K562 (cell line): ENCODE measurements around the gene DDC. TPM values are rescaled to one million over a fixed set of nuclear protein-coding genes. Genes with fewer than 3 reads are reported as not detected.
A peak's percentile ranks its signal among the peaks of the same experiment; 100 is the strongest.

ENCODE experiments used
- CBFA2T2 ChIP-seq: fragments of 450-650 bp; conservative IDR thresholded peaks from 2 replicates; pipeline ENCODE4 v1.6.1; 2017; ENCODE audit warnings: mild to moderate bottlenecking
- CREM ChIP-seq: IDR thresholded peaks from 2 replicates; pipeline ENCODE4 v1.6.1; 2014; ENCODE audit warnings: antibody characterized with exemption, low read depth
- ELF4 ChIP-seq: fragments of 450-650 bp; formaldehyde crosslinking; IDR thresholded peaks from 2 replicates; pipeline ENCODE4 v1.4.0; 2022; ENCODE audit warnings: missing genetic modification characterization
- EP400 ChIP-seq: fragments of 450-650 bp; IDR thresholded peaks from 2 replicates; pipeline ENCODE4 v1.6.1; 2017; ENCODE audit warnings: antibody characterized with exemption, mild to moderate bottlenecking, moderate library complexity
- FOS ChIP-seq: IDR thresholded peaks from 3 replicates; pipeline ENCODE4 v1.6.1; 2011; ENCODE audit not compliant: insufficient read length; ENCODE audit errors: extremely low read depth
- FOXP1 ChIP-seq: sonication (generic); formaldehyde crosslinking; IDR thresholded peaks from 2 replicates; pipeline ENCODE4 v1.8.0; 2022; ENCODE audit warnings: mild to moderate bottlenecking, missing genetic modification reagents
- JUN ChIP-seq, 2 experiments: sonication (generic) in 1 of 2; formaldehyde crosslinking in 1 of 2; IDR thresholded peaks; 2 replicates each; pipeline versions ENCODE4 v1.6.1 to v1.8.0; 2012 to 2022; ENCODE audit warnings: borderline replicate concordance in 2 of 2, mild to moderate bottlenecking in 2 of 2, improper control_type of control experiment in 1 of 2, low read depth in 1 of 2, low read length in 1 of 2, missing genetic modification reagents in 1 of 2
- JUND ChIP-seq, 2 experiments: IDR thresholded peaks; 2 replicates in 1 of 2; 3 replicates in 1 of 2; pipeline ENCODE4 v1.6.1; 2011; ENCODE audit warnings: borderline replicate concordance in 2 of 2, low read depth in 2 of 2, low read length in 2 of 2, improper control_type of control experiment in 1 of 2, missing biosample characterization in 1 of 2, missing genetic modification characterization in 1 of 2, missing genetic modification reagents in 1 of 2
- L3MBTL2 ChIP-seq: fragments of 450-650 bp; IDR thresholded peaks from 2 replicates; pipeline ENCODE4 v1.6.1; 2016; ENCODE audit warnings: mild to moderate bottlenecking, moderate library complexity
- MAFF ChIP-seq: IDR thresholded peaks from 2 replicates; pipeline ENCODE4 v1.6.1; 2012; ENCODE audit warnings: low read length, improper control_type of control experiment
- MCM3 ChIP-seq: fragments of 450-650 bp; IDR thresholded peaks from 2 replicates; pipeline ENCODE4 v1.6.1; 2016
- MCM5 ChIP-seq: fragments of 450-650 bp; IDR thresholded peaks from 2 replicates; pipeline ENCODE4 v1.6.1; 2016; ENCODE audit warnings: low read depth
- NCOA1 ChIP-seq: fragments of 450-650 bp; IDR thresholded peaks from 2 replicates; pipeline ENCODE4 v1.6.1; 2016; ENCODE audit warnings: low read depth
- NFIX ChIP-seq: fragments of 250-450 bp; sonication (Bioruptor Pico); IDR thresholded peaks from 2 replicates; pipeline ENCODE4 v1.4.0; 2020; ENCODE audit warnings: low read depth, mild to moderate bottlenecking, moderate library complexity
- NFXL1 ChIP-seq: fragments of 450-650 bp; formaldehyde crosslinking; IDR thresholded peaks from 2 replicates; pipeline ENCODE4 v1.4.0; 2021; ENCODE audit warnings: mild to moderate bottlenecking
- POLR2B ChIP-seq: fragments of 450-650 bp; IDR thresholded peaks from 2 replicates; pipeline ENCODE4 v1.6.1; 2018; ENCODE audit warnings: low read depth; ENCODE audit not compliant: partially characterized antibody
- PTTG1 ChIP-seq: fragments of 450-650 bp; IDR thresholded peaks from 2 replicates; pipeline ENCODE4 v1.6.1; 2016; ENCODE audit warnings: low read depth, mild to moderate bottlenecking, missing genetic modification characterization, missing compliant biosample characterization
- TRIM28 ChIP-seq: fragments of 450-650 bp; IDR thresholded peaks from 2 replicates; pipeline ENCODE4 v1.6.1; 2017
- ZKSCAN3 ChIP-seq: fragments of 250-450 bp; sonication (Bioruptor Pico); IDR thresholded peaks from 2 replicates; pipeline ENCODE4 v1.4.0; 2020
- ZNF384 ChIP-seq: IDR thresholded peaks from 2 replicates; pipeline ENCODE4 v1.6.1; 2012; ENCODE audit warnings: low read depth, low read length, improper control_type of control experiment
- ZNF445 ChIP-seq: fragments of 250-450 bp; sonication (Bioruptor Pico); IDR thresholded peaks from 2 replicates; pipeline ENCODE4 v1.4.0; 2020; ENCODE audit warnings: low read depth, mild to moderate bottlenecking, moderate library complexity
- polyA plus RNA-seq, 8 experiments: library from polyadenylated mRNA; depleted of rRNA in 4 of 8; stranded (reverse) in 5 of 8; unstranded in 3 of 8; fragments of >200 nt; fragmentation: Nextera tagmentation in 2 of 8; fragmentation: Illumina TruSeq in 1 of 8; extraction: Ambion mirVana in 2 of 8; extraction: Trizol in 1 of 8; gene quantifications; 2 replicates each; pipeline versions ENCODE4 v1.2.1 to v1.2.3, GENCODE V29; 2011 to 2014; ENCODE audit warnings: inconsistent platforms in 1 of 8, missing spikeins in 1 of 8
- total RNA-seq, 7 experiments: library from RNA; depleted of rRNA in 6 of 7; stranded (reverse); fragments of >200 nt in 6 of 7; fragmentation: Illumina TruSeq in 2 of 7; extraction: Trizol in 2 of 7; gene quantifications; 2 replicates each; pipeline versions ENCODE4 v1.2.1 to v1.2.3, GENCODE V29; 2011 to 2021; ENCODE audit warnings: low replicate concordance in 1 of 7
- TF ChIP-seq, protein P1 (sequence below): sonication (generic); formaldehyde crosslinking; IDR thresholded peaks from 2 replicates; pipeline ENCODE4 v1.8.1; 2023; ENCODE audit warnings: mild to moderate bottlenecking, missing genetic modification reagents
- TF ChIP-seq, protein P2 (sequence below): fragments of 450-650 bp; formaldehyde crosslinking; IDR thresholded peaks from 2 replicates; pipeline ENCODE4 v1.4.0; 2020; ENCODE audit warnings: mild to moderate bottlenecking
- TF ChIP-seq, protein P3 (sequence below): sonication (generic); formaldehyde crosslinking; IDR thresholded peaks from 2 replicates; pipeline ENCODE4 v1.8.0; 2022; ENCODE audit warnings: mild to moderate bottlenecking, missing genetic modification reagents

Gene DDC
- total and polyA plus RNA-seq, 9 of the 15 experiments (the other 6 are each of a cell fraction or from before 2014, with no cell fraction given), result not detected

DNA sequence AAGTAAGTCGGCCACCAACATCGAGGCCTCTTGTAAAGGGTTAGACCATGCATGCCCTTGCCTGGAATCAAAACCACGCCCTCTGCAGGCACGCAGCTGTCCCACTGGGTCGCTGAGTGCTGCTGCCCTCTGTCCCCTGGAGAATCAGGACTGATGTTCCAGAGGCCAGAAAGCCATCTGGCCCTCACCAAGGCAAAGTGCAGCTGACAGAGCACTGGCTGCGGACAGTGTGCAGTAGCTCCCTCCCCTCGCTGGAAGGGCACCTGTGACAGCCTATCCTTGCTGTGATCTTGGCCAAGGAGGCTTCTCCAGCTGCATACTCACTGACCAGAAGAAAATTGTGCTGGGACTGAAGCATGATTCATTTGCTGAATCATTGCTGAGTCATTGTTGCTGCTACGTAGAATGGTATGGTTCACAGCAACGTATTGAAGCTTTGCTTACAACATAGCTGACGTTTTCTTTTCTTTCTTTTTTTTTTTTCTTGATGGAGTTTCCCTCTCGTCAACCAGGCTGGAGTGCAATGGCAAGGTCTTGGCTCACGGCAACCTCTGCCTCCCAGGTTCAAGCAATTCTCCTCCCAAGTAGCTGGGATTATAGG is 30.4 kb downstream of the DDC start (continued):
- TF ChIP-seq JUND (IDR thresholded peaks at IDR 0.05; ENCODE audit: borderline replicate concordance, low read depth, low read length), result peak; percentile 98
- peak; percentile 99 for TF ChIP-seq JUND (tag; IDR thresholded peaks at IDR 0.05; ENCODE audit: borderline replicate concordance, low read depth, low read length)
- TF ChIP-seq CBFA2T2, result peak; percentile 91
- TF ChIP-seq CREM, result peak; percentile 98
- no peak for TF ChIP-seq NFIX (CRISPR knock-in tag)
- TF ChIP-seq NFXL1 (CRISPR knock-in tag), result no peak
- TF ChIP-seq, protein P1, sequence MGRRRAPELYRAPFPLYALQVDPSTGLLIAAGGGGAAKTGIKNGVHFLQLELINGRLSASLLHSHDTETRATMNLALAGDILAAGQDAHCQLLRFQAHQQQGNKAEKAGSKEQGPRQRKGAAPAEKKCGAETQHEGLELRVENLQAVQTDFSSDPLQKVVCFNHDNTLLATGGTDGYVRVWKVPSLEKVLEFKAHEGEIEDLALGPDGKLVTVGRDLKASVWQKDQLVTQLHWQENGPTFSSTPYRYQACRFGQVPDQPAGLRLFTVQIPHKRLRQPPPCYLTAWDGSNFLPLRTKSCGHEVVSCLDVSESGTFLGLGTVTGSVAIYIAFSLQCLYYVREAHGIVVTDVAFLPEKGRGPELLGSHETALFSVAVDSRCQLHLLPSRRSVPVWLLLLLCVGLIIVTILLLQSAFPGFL (CRISPR knock-in tag), result no peak
- no peak for TF ChIP-seq POLR2B
- no peak for TF ChIP-seq ZKSCAN3
- peak; percentile 64; the same call in 1 of the 2 replicates for TF ChIP-seq TRIM28
- TF ChIP-seq MCM5, result no peak
- peak; percentile 80 for TF ChIP-seq EP400
- TF ChIP-seq ZNF384, result peak; percentile 97
- peak; percentile 99 for TF ChIP-seq JUN (IDR thresholded peaks at IDR 0.05; ENCODE audit: borderline replicate concordance, low read depth, low read length)
- peak; percentile 59; the same call in 1 of the 2 replicates for TF ChIP-seq JUN (CRISPR knock-in tag; IDR thresholded peaks at IDR 0.05; ENCODE audit: borderline replicate concordance)
- TF ChIP-seq ELF4 (CRISPR knock-in tag), result no peak
- peak; percentile 72 for TF ChIP-seq FOS
- peak; percentile 69 for TF ChIP-seq L3MBTL2
- TF ChIP-seq, protein P2, sequence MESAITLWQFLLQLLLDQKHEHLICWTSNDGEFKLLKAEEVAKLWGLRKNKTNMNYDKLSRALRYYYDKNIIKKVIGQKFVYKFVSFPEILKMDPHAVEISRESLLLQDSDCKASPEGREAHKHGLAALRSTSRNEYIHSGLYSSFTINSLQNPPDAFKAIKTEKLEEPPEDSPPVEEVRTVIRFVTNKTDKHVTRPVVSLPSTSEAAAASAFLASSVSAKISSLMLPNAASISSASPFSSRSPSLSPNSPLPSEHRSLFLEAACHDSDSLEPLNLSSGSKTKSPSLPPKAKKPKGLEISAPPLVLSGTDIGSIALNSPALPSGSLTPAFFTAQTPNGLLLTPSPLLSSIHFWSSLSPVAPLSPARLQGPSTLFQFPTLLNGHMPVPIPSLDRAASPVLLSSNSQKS (CRISPR knock-in tag), result no peak
- TF ChIP-seq MAFF, result peak; percentile 99
- peak; percentile 96 for TF ChIP-seq NCOA1
- TF ChIP-seq FOXP1 (CRISPR knock-in tag), result peak; percentile 79
- TF ChIP-seq, protein P3, sequence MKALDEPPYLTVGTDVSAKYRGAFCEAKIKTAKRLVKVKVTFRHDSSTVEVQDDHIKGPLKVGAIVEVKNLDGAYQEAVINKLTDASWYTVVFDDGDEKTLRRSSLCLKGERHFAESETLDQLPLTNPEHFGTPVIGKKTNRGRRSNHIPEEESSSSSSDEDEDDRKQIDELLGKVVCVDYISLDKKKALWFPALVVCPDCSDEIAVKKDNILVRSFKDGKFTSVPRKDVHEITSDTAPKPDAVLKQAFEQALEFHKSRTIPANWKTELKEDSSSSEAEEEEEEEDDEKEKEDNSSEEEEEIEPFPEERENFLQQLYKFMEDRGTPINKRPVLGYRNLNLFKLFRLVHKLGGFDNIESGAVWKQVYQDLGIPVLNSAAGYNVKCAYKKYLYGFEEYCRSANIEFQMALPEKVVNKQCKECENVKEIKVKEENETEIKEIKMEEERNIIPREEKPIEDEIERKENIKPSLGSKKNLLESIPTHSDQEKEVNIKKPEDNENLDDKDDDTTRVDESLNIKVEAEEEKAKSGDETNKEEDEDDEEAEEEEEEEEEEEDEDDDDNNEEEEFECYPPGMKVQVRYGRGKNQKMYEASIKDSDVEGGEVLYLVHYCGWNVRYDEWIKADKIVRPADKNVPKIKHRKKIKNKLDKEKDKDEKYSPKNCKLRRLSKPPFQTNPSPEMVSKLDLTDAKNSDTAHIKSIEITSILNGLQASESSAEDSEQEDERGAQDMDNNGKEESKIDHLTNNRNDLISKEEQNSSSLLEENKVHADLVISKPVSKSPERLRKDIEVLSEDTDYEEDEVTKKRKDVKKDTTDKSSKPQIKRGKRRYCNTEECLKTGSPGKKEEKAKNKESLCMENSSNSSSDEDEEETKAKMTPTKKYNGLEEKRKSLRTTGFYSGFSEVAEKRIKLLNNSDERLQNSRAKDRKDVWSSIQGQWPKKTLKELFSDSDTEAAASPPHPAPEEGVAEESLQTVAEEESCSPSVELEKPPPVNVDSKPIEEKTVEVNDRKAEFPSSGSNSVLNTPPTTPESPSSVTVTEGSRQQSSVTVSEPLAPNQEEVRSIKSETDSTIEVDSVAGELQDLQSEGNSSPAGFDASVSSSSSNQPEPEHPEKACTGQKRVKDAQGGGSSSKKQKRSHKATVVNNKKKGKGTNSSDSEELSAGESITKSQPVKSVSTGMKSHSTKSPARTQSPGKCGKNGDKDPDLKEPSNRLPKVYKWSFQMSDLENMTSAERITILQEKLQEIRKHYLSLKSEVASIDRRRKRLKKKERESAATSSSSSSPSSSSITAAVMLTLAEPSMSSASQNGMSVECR, result peak; percentile 81
- no peak for TF ChIP-seq ZNF445
- no peak for TF ChIP-seq PTTG1 (tag)
- TF ChIP-seq MCM3, result no peak
